ENCODE measurements around the gene DNAH7.

The DNAH7 gene

GRCh38 chr2:196076778-196077568 is 8.3 kb upstream of the DNAH7 start:
- DNase-seq, result no peak

GRCh38 chr2:196075196-196075595 is 6.6 kb upstream of the DNAH7 start:
- no peak for DNase-seq

- no peak for DNase-seq
Measured at GRCh38 chr2:196074631-196075030, 6.0 kb upstream of the DNAH7 start.

- DNase-seq, result no peak
Measured at GRCh38 chr2:196073521-196073920, 4.9 kb upstream of the DNAH7 start.

GRCh38 chr2:196067088-196067382 is 1.6 kb downstream of the DNAH7 start:
- DNase-seq, result no peak

- DNase-seq, result peak; percentile 56
Measured at GRCh38 chr2:196066291-196067087, 2.1 kb downstream of the DNAH7 start.

- no peak for DNase-seq
Measured at GRCh38 chr2:196063773-196064172, 4.9 kb downstream of the DNAH7 start.

GRCh38 chr2:196059491-196059960 is 9.1 kb downstream of the DNAH7 start:
- no peak for DNase-seq

- DNase-seq, result no peak
Measured at GRCh38 chr2:196054631-196055030, 14.0 kb downstream of the DNAH7 start.

- DNase-seq, result no peak
Measured at GRCh38 chr2:196046123-196046917, 22.3 kb downstream of the DNAH7 start.

- DNase-seq, result no peak
Measured at GRCh38 chr2:196041786-196042185, 26.9 kb downstream of the DNAH7 start.

GRCh38 chr2:196040218-196040617 is 28.4 kb downstream of the DNAH7 start:
- no peak for DNase-seq

GRCh38 chr2:196036442-196036841 is 32.2 kb downstream of the DNAH7 start:
- DNase-seq, result no peak

- no peak for DNase-seq
Measured at GRCh38 chr2:196018037-196018436, 50.6 kb downstream of the DNAH7 start.

- no peak for DNase-seq
Measured at GRCh38 chr2:196012314-196012713, 56.3 kb downstream of the DNAH7 start.

GRCh38 chr2:196000551-196000950 is 68.1 kb downstream of the DNAH7 start:
- no peak for DNase-seq

- no peak for DNase-seq
Measured at GRCh38 chr2:195998070-195998469, 70.6 kb downstream of the DNAH7 start.

GRCh38 chr2:195995499-195995898 is 73.1 kb downstream of the DNAH7 start:
- DNase-seq, result no peak

GRCh38 chr2:195993623-195994022 is 75.0 kb downstream of the DNAH7 start:
- no peak for DNase-seq

GRCh38 chr2:195985741-195986140 is 82.9 kb downstream of the DNAH7 start:
- no peak for DNase-seq

GRCh38 chr2:195984923-195985726 is 83.5 kb downstream of the DNAH7 start:
- DNase-seq, result no peak

GRCh38 chr2:195967336-195967735 is 101.3 kb downstream of the DNAH7 start:
- DNase-seq, result no peak

GRCh38 chr2:195961873-195962272 is 106.8 kb downstream of the DNAH7 start:
- DNase-seq, result no peak
